Spleen (tissue), 11 donors: ENCODE results near the gene SLC26A8. TPM values are rescaled to one million over a fixed set of nuclear protein-coding genes. Genes with fewer than 3 reads are reported as not detected.

ENCODE experiments used
- DNase-seq: peaks from one replicate; pipeline ENCODE4 v3.0.0-alpha.2; 2020
- H3K27ac ChIP-seq, 8 donors: fragments of 200-600 bp; sonication (generic) in 7 of 8; 1 replicate in 4 of 8; 2 replicates in 4 of 8; pipeline versions ENCODE4 v1.5.0 to v1.8.0; 2016 to 2021; ENCODE audit warnings: inconsistent platforms in 4 of 8, mild to moderate bottlenecking in 4 of 8, moderate library complexity in 1 of 8
- H3K27me3 ChIP-seq, 7 donors: fragments of 200-600 bp; sonication (generic) in 6 of 7; replicated peaks in 1 of 7; 1 replicate in 4 of 7; 2 replicates in 3 of 7; pipeline versions ENCODE4 v1.5.0 to v1.8.0; 2016 to 2021; ENCODE audit warnings: inconsistent platforms in 3 of 7, mild to moderate bottlenecking in 1 of 7
- H3K36me3 ChIP-seq, 6 donors: fragments of 200-600 bp; sonication (generic) in 5 of 6; 1 replicate in 4 of 6; 2 replicates in 2 of 6; pipeline versions ENCODE4 v1.5.0 to v1.8.0; 2016 to 2021; ENCODE audit warnings: inconsistent platforms in 2 of 6
- H3K4me1 ChIP-seq, 6 donors: fragments of 200-600 bp; sonication (generic) in 5 of 6; 1 replicate in 3 of 6; 2 replicates in 3 of 6; pipeline versions ENCODE4 v1.5.0 to v1.8.0; 2016 to 2021; ENCODE audit warnings: inconsistent platforms in 3 of 6
- H3K4me3 ChIP-seq, 8 donors: fragments of 200-600 bp; sonication (generic) in 7 of 8; 1 replicate in 4 of 8; 2 replicates in 4 of 8; pipeline versions ENCODE4 v1.5.0 to v1.8.0; 2016 to 2021; ENCODE audit warnings: inconsistent platforms in 4 of 8, mild to moderate bottlenecking in 4 of 8, moderate library complexity in 2 of 8
- H3K9me3 ChIP-seq, 8 donors: fragments of 200-600 bp; sonication (generic) in 7 of 8; 1 replicate in 4 of 8; 2 replicates in 4 of 8; pipeline versions ENCODE4 v1.5.0 to v1.8.0; 2016 to 2021; ENCODE audit warnings: inconsistent platforms in 4 of 8
- POLR2A ChIP-seq, 3 donors: fragments of 450-650 bp; IDR thresholded peaks; one replicate each; pipeline ENCODE4 v1.5.1; 2017; ENCODE audit warnings: antibody characterized with exemption in 3 of 3, mild to moderate bottlenecking in 1 of 3
- POLR2AphosphoS5 ChIP-seq, 3 donors: sonication (generic); formaldehyde crosslinking; IDR thresholded peaks; one replicate each; pipeline ENCODE4 v1.5.1; 2017; ENCODE audit warnings: antibody characterized with exemption in 3 of 3
- WGBS, 5 donors: extraction: QIAGEN DNeasy Blood & Tissue Kit in 3 of 5; methylation state at CpG; one replicate each; pipeline versions ENCODE4 v1.1.5 to v1.1.7; 2013 to 2018; 5-methylcytosine and 5-hydroxymethylcytosine counted together
- intact Hi-C: fragments of 100-400 bp; cut with DNase I; formaldehyde crosslinking; loops from one replicate; pipeline ENCODE4 v1.15.0; 2023; ENCODE audit warnings: low total_unique reads
- polyA plus RNA-seq, 3 donors: library from polyadenylated mRNA; stranded (reverse); fragments of 200-250 nt; gene quantifications; one replicate each; pipeline ENCODE4 v1.2.1, GENCODE V29; 2013
- total RNA-seq, 7 donors: library from RNA; depleted of rRNA in 3 of 7; stranded (reverse); fragments of >200 nt in 3 of 7; fragmentation: NEBNext Ultra II Directional in 4 of 7; extraction: Animal tissue kit (Norgen Biotek cat#: 25700) in 4 of 7; gene quantifications; one replicate each; pipeline versions ENCODE4 v1.1.0 to v1.2.1, GENCODE V29; 2016 to 2021
- TF ChIP-seq, protein P1 (sequence below), 11 experiments: fragments of 200-600 bp in 7 of 11; fragments of 450-650 bp in 4 of 11; sonication (generic) in 4 of 11; IDR thresholded peaks in 8 of 11; conservative IDR thresholded peaks in 3 of 11; 1 replicate in 7 of 11; 2 replicates in 4 of 11; pipeline versions ENCODE4 v1.4.0 to v1.8.0; 2016 to 2021; ENCODE audit warnings: antibody characterized with exemption in 11 of 11, inconsistent platforms in 4 of 11, mild to moderate bottlenecking in 1 of 11
- donor health status: healthy with polysubstance abuse.
- donor health status: DM: no; HTN: no; CAD: no; lungs with moderate emphysema.
- donor health status: DM: no; HTN: no; CAD: no.
- donor health status: Bipolar disorder and iron deficiency.
- donor health status: healthy.
- donor health status: DM: no; HTN: no; CAD: no.
- donor health status: DM: yes; HTN: yes; CAD: no.

SLC26A8 gene
- total and polyA plus RNA-seq, 10 donors = 0.11 to 7.8 (median 2.5) TPM

GRCh38 chr6:35896228-35896627, 128.2 kb downstream of the SLC26A8 start:
- H3K4me3 ChIP-seq = no peak overlapping the region
- WGBS, 5 donors = 94 to 100% (median 100%) methylated on average over 1 of the region's 1 CpG
- H3K27me3 ChIP-seq = no peaks in the 10 kb centered on the region
- no peak for DNase-seq
- H3K9me3 ChIP-seq = no peaks in the 10 kb centered on the region
- H3K27ac ChIP-seq = no peak overlapping the region
- H3K36me3 ChIP-seq = peaks cover 0 to 59% (median 2%) of the 10 kb centered on the region in 6 donors
- intact Hi-C loops = no loop called here
- H3K4me1 ChIP-seq = peaks cover 0 to 4% (median 0%) of the 10 kb centered on the region in 6 donors
- TF ChIP-seq POLR2AphosphoS5 (IDR thresholded peaks at IDR 0.05) = no peak
- TF ChIP-seq, protein P1, sequence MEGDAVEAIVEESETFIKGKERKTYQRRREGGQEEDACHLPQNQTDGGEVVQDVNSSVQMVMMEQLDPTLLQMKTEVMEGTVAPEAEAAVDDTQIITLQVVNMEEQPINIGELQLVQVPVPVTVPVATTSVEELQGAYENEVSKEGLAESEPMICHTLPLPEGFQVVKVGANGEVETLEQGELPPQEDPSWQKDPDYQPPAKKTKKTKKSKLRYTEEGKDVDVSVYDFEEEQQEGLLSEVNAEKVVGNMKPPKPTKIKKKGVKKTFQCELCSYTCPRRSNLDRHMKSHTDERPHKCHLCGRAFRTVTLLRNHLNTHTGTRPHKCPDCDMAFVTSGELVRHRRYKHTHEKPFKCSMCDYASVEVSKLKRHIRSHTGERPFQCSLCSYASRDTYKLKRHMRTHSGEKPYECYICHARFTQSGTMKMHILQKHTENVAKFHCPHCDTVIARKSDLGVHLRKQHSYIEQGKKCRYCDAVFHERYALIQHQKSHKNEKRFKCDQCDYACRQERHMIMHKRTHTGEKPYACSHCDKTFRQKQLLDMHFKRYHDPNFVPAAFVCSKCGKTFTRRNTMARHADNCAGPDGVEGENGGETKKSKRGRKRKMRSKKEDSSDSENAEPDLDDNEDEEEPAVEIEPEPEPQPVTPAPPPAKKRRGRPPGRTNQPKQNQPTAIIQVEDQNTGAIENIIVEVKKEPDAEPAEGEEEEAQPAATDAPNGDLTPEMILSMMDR (IDR thresholded peaks at IDR 0.05 in 8 of 11, conservative IDR thresholded peaks at IDR 0.05 in 3 of 11) = no peak
- TF ChIP-seq POLR2A (IDR thresholded peaks at IDR 0.05) = no peak

DNA sequence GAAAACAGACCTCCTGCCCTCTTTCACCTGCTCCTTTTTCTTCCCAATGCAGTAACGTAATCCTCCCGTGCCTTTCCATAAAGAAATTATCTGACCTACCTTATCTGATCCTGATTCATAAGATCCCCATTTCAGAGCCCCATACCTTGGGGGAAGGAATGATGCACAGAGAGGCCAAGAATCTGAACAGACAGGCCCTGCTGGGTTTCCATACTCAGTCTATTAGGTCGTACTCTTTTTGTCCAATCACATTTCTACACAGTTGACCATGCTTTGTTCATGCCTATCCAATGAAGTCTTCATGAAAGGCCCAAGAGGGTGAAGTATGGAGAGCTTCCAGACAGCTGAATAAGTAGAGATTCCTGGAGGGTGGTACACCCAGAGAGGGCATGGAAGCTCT, 128.9 kb downstream of the SLC26A8 start:
- TF ChIP-seq POLR2A (IDR thresholded peaks at IDR 0.05) (no peak), POLR2AphosphoS5 (IDR thresholded peaks at IDR 0.05) (no peak)
- TF ChIP-seq, protein P1 (IDR thresholded peaks at IDR 0.05 in 8 of 11, conservative IDR thresholded peaks at IDR 0.05 in 3 of 11) = no peak
- intact Hi-C loops = no loop called here
- Histone ChIP-seq H3K36me3 (peaks cover 0 to 61% (median 2%) of the 10 kb centered on the region in 6 donors), H3K27me3 (no peaks in the 10 kb centered on the region), H3K27ac (no peak overlapping the region), H3K4me3 (no peak overlapping the region), H3K9me3 (no peaks in the 10 kb centered on the region), H3K4me1 (peaks cover 0 to 4% (median 0%) of the 10 kb centered on the region in 6 donors)
- DNase-seq = no peak
- 91 to 97% (median 94%) methylated on average over 3 of the region's 3 CpGs for WGBS, 5 donors

DNA sequence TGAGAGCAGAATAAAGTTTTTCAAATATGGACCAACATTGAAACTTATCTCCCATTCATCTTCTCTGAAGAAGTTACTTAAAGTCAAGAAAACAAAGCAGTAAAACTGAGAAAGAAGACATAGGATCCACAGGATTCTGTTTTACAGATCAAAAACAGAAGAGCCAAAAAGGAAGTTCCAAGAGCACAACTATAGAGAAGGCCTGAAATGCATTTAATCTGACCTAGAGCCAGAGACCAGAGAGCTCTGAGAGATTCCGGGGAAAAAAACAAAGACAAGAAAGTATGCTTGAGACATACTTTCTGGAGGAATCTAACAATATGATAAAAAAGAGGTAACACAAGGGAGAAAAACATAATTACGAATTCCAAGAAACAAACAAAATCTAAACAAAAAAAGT, 129.7 kb downstream of the SLC26A8 start:
- Histone ChIP-seq H3K36me3 (peaks cover 0 to 61% (median 5%) of the 10 kb centered on the region in 6 donors), H3K27ac (no peak overlapping the region), H3K4me3 (no peak overlapping the region), H3K27me3 (no peaks in the 10 kb centered on the region), H3K9me3 (no peaks in the 10 kb centered on the region), H3K4me1 (peaks cover 0 to 4% (median 0%) of the 10 kb centered on the region in 6 donors)
- intact Hi-C loops = no loop called here
- TF ChIP-seq, protein P1 (IDR thresholded peaks at IDR 0.05 in 8 of 11, conservative IDR thresholded peaks at IDR 0.05 in 3 of 11) = no peak
- TF ChIP-seq POLR2A (IDR thresholded peaks at IDR 0.05) = no peak
- no peak for TF ChIP-seq POLR2AphosphoS5 (IDR thresholded peaks at IDR 0.05)
- no peak for DNase-seq
- 89 to 94% (median 93%) methylated on average over 2 of the region's 2 CpGs for WGBS, 5 donors

Other genes with a start within 250 kb of the SLC26A8 start
- not detected for gene CLPSL2, start 248.0 kb downstream of the SLC26A8 start, total RNA-seq
- gene CLPSL2, start 248.0 kb downstream of the SLC26A8 start, polyA plus RNA-seq = not detected
- gene CLPSL1, start 243.6 kb downstream of the SLC26A8 start, total RNA-seq = not detected
- not detected for gene CLPSL1, start 243.6 kb downstream of the SLC26A8 start, polyA plus RNA-seq
- gene CLPS, start 227.3 kb downstream of the SLC26A8 start, total RNA-seq = 1 to 10 TPM in 1 of 7 donors, under 1 TPM in 1, not detected in 5; 0.91 to 2.3 TPM
- gene CLPS, start 227.3 kb downstream of the SLC26A8 start, polyA plus RNA-seq = 1 to 10 TPM in 1 of 3 donors, under 1 TPM in 2; 0.44 to 1.4 (median 0.64) TPM
- not detected for gene LHFPL5, start 219.3 kb downstream of the SLC26A8 start, total RNA-seq
- gene LHFPL5, start 219.3 kb downstream of the SLC26A8 start, polyA plus RNA-seq = not detected
- gene SRPK1, start 103.5 kb downstream of the SLC26A8 start, total RNA-seq = 100 to 1,000 TPM in 3 of 7 donors, 10 to 100 TPM in 4; 50.6 to 140 (median 86.9) TPM
- gene SRPK1, start 103.5 kb downstream of the SLC26A8 start, polyA plus RNA-seq = 10 to 100 TPM in 2 of 3 donors, 1 to 10 TPM in 1; 8.8 to 14.2 (median 11.2) TPM
- gene MAPK14, start 3.2 kb upstream of the SLC26A8 start, total RNA-seq = 100 to 1,000 TPM in 4 of 7 donors, 10 to 100 TPM in 3; 82.2 to 242 (median 119) TPM
- gene MAPK14, start 3.2 kb upstream of the SLC26A8 start, polyA plus RNA-seq = 10 to 100 TPM; 13.9 to 24.7 (median 14.3) TPM
- 10 to 100 TPM; 13.5 to 30.0 (median 21.2) TPM for gene MAPK13, start 105.9 kb upstream of the SLC26A8 start, total RNA-seq
- 10 to 100 TPM in 2 of 3 donors, 1 to 10 TPM in 1; 6.2 to 12.4 (median 11.9) TPM for gene MAPK13, start 105.9 kb upstream of the SLC26A8 start, polyA plus RNA-seq
- 10 to 100 TPM; 30.8 to 42.7 (median 33.0) TPM for gene BRPF3, start 172.1 kb upstream of the SLC26A8 start, total RNA-seq
- gene BRPF3, start 172.1 kb upstream of the SLC26A8 start, polyA plus RNA-seq = 1 to 10 TPM; 2.4 to 7.5 (median 3.2) TPM
- 1 to 10 TPM in 5 of 7 donors, under 1 TPM in 2; 0.52 to 3.7 (median 1.1) TPM for gene PNPLA1, start 245.4 kb upstream of the SLC26A8 start, total RNA-seq
- gene PNPLA1, start 245.4 kb upstream of the SLC26A8 start, polyA plus RNA-seq = under 1 TPM; 0.05 to 0.38 (median 0.13) TPM